ENCODE measurements around the gene GRB14. TPM values are rescaled to one million over a fixed set of nuclear protein-coding genes. Genes with fewer than 3 reads are reported as not detected.

The GRB14 gene
- total RNA-seq, 1 donor from 2014 or later = 1.1 TPM

DNA sequence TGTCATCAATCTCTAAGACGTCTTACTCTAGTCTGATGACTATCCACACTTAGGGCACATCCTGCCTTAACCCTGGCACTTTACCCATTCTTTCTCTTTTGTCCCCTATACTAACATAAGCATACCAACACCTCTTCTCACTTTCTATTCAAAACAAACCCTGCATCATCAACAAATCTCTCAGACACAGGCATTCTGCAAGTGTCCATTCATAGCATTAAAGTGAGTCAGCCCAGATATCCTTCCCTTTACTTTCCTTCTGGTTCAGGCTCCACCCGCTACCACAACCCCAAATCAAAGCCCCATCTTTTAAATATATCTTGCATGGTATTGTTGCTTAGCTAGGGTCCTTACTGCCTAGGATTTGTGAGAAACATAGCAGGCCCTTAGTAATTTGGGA lies 3.8 kb downstream of the GRB14 start:
- Mint-ChIP-seq H3K27me3 (ENCODE audit: low read depth) (no peaks in the 10 kb centered on the region), H3K4me3 (ENCODE audit: unreplicated experiment) (no peak overlapping the region), H3K36me3 (ENCODE audit: low read depth) (no peaks in the 10 kb centered on the region), H3K4me1 (ENCODE audit: low read depth) (peaks cover 14% of the 10 kb centered on the region), H3K9me3 (ENCODE audit: low read depth) (no peaks in the 10 kb centered on the region), H3K27ac (ENCODE audit: unreplicated experiment) (no peak overlapping the region)
- TF ChIP-seq, protein P1, sequence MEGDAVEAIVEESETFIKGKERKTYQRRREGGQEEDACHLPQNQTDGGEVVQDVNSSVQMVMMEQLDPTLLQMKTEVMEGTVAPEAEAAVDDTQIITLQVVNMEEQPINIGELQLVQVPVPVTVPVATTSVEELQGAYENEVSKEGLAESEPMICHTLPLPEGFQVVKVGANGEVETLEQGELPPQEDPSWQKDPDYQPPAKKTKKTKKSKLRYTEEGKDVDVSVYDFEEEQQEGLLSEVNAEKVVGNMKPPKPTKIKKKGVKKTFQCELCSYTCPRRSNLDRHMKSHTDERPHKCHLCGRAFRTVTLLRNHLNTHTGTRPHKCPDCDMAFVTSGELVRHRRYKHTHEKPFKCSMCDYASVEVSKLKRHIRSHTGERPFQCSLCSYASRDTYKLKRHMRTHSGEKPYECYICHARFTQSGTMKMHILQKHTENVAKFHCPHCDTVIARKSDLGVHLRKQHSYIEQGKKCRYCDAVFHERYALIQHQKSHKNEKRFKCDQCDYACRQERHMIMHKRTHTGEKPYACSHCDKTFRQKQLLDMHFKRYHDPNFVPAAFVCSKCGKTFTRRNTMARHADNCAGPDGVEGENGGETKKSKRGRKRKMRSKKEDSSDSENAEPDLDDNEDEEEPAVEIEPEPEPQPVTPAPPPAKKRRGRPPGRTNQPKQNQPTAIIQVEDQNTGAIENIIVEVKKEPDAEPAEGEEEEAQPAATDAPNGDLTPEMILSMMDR (IDR thresholded peaks at IDR 0.05) = no peak
- DNase-seq (ENCODE audit: low spot score) = no peak

DNA sequence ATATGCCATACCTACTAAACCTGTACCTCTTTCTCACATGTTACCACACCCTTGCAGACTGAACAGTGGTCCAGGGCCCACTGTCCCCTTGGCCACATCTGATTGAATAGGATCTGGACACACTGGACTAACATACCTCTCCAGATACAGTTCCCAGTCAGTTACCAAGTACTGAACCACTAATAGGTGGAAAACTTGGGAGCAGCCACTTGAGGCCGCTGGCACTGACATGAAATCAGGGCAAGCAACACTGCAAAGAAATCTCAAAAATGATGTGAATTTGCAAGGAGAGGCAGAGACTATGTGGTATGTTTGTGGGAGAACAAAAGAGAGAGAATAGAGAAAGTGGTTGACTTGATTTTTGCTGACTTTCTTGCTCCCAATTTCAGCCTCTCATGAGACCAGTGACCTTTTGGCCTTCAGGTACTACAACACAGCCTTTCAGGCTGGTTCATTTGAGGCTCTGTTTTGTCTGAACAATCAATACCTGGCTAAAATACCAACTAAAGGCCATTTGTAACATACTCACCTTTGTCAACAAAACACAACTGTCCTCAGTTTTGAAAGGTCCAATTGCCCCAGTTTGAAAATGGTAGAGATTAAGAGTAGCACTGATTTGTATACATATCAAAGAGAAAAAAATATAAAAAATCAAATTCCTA lies 7.8 kb downstream of the GRB14 start:
- Mint-ChIP-seq H3K4me1 (ENCODE audit: low read depth) (peaks cover 4% of the 10 kb centered on the region), H3K36me3 (ENCODE audit: low read depth) (no peaks in the 10 kb centered on the region), H3K9me3 (ENCODE audit: low read depth) (no peaks in the 10 kb centered on the region), H3K4me3 (ENCODE audit: unreplicated experiment) (no peak overlapping the region), H3K27ac (ENCODE audit: unreplicated experiment) (no peak overlapping the region), H3K27me3 (ENCODE audit: low read depth) (no peaks in the 10 kb centered on the region)
- TF ChIP-seq, protein P1 (IDR thresholded peaks at IDR 0.05) = no peak
- no peak for DNase-seq (ENCODE audit: low spot score)

DNA sequence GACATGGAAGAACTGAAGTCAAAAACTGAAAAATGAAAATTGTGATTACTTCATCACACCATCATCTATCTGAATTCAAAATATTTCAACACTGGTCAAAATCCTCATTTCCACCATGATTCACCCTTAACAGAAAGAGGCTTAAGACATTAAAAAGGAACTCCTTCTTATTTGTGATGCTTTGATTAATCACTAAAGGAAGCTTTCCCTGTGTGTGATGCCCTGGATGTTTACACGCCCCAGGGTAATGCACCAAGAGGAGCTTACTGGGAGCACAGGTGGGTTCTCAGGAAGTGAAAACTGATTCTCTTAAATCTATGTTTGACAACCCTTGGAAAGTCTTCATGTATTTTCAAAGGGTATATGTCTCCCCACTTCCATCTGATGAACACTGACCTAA lies 11.5 kb downstream of the GRB14 start:
- DNase-seq (ENCODE audit: low spot score) = no peak
- H3K36me3 Mint-ChIP-seq (ENCODE audit: low read depth) = no peaks in the 10 kb centered on the region
- no peak overlapping the region for H3K27ac Mint-ChIP-seq (ENCODE audit: unreplicated experiment)
- TF ChIP-seq, protein P1 (IDR thresholded peaks at IDR 0.05) = no peak
- no peaks in the 10 kb centered on the region for H3K9me3 Mint-ChIP-seq (ENCODE audit: low read depth)
- H3K4me3 Mint-ChIP-seq (ENCODE audit: unreplicated experiment) = no peak overlapping the region
- peaks cover 24% of the 10 kb centered on the region for H3K4me1 Mint-ChIP-seq (ENCODE audit: low read depth)
- no peaks in the 10 kb centered on the region for H3K27me3 Mint-ChIP-seq (ENCODE audit: low read depth)

DNA sequence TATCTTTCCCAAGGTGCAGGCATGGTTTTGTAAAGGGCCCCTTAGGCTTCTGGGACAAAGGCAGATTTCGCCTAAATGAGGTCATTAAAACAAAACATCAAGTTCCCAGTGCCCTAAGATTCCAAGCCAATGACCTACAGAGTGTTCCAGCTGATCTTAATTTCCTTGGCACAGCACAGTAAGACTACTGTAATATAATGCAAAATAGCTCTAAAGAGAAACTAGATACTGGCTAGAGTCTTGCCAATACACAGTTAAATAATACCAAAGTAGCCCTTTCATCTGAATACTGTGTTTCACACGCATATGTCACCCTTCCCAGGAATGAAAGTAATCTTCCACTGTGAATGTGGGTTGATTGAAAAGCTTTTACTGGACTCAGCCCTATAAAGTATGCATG lies 14.7 kb downstream of the GRB14 start:
- TF ChIP-seq, protein P1 (IDR thresholded peaks at IDR 0.05) = no peak

DNA sequence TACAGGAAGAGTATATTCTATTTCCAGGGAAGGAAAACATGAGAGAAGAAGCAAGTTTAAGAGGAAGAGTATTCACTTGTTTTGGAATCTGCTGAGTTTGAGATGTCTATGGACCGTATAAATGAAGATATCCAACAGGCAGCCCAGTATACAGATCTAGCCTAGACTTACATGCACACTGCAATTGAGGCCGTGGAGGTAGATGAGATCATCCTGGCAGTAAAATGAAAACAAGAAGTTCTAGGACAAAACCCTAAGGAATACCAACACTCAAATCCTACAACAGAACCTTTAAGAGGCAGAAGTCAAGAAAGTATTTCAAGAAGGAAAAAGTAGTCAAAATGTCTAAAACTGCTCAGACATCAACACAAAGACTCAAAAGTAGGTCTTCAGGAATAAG lies 16.0 kb downstream of the GRB14 start:
- Mint-ChIP-seq H3K4me3 (ENCODE audit: unreplicated experiment) (no peak overlapping the region), H3K27me3 (ENCODE audit: low read depth) (no peaks in the 10 kb centered on the region), H3K4me1 (ENCODE audit: low read depth) (peaks cover 24% of the 10 kb centered on the region)

More for the DNA sequence above, 14.7 kb downstream of the GRB14 start:
- Mint-ChIP-seq H3K36me3 (ENCODE audit: low read depth) (no peaks in the 10 kb centered on the region), H3K9me3 (ENCODE audit: low read depth) (no peaks in the 10 kb centered on the region), H3K4me3 (ENCODE audit: unreplicated experiment) (no peak overlapping the region), H3K4me1 (ENCODE audit: low read depth) (peaks cover 24% of the 10 kb centered on the region), H3K27ac (ENCODE audit: unreplicated experiment) (peak overlapping the region; percentile 46), H3K27me3 (ENCODE audit: low read depth) (no peaks in the 10 kb centered on the region)
- no peak for DNase-seq (ENCODE audit: low spot score)

More for the DNA sequence above, 16.0 kb downstream of the GRB14 start:
- TF ChIP-seq, protein P1 (IDR thresholded peaks at IDR 0.05) = no peak
- Mint-ChIP-seq H3K36me3 (ENCODE audit: low read depth) (no peaks in the 10 kb centered on the region), H3K27ac (ENCODE audit: unreplicated experiment) (no peak overlapping the region), H3K9me3 (ENCODE audit: low read depth) (no peaks in the 10 kb centered on the region)
- DNase-seq (ENCODE audit: low spot score) = no peak

All from chondrocyte (in vitro differentiated cells).